Measurements from ENCODE around the gene ALDOB. TPM values are rescaled to one million over a fixed set of nuclear protein-coding genes. Genes with fewer than 3 reads are reported as not detected.

The ALDOB gene
- 10 to 100 TPM; 23.4 to 86.6 TPM for total RNA-seq

- peaks cover 65% of the 10 kb centered on the region for H3K4me1 ChIP-seq
- H3K36me3 ChIP-seq (replicated peaks in 1 of 2; ENCODE audit: insufficient read depth in 1 of 2, low read depth in 2 of 2): no peaks in the 10 kb centered on the region
- ATAC-seq: no peak
- intact Hi-C loops (cut with DNase I): no loop called here
- no peak within 1 kb of the TSS for H3K4me3 ChIP-seq
- DNase-seq: no peak
- peak within 1 kb of the TSS; percentile 17 to 86 (median 72) for H3K27ac ChIP-seq
- TF ChIP-seq CTCF (IDR thresholded peaks at IDR 0.05) (no peak), POLR2A (IDR thresholded peaks at IDR 0.05) (peak in 1 of 3 donors; percentile 50)
- WGBS, 2 donors: 52 to 58% methylated on average over 2 of the region's 2 CpGs
- H3K9me3 ChIP-seq: no peaks in the 10 kb centered on the region
- no peaks in the 10 kb centered on the region for H3K27me3 ChIP-seq
Observed at GRCh38 chr9:101435601-101436079, at the start of gene ALDOB. Gene ALDOB (minus strand): TSS chr9:101435774. CDS start chr9:101430887, 4,887 bp downstream.

GRCh38 chr9:101484046-101484445 lies 48.5 kb upstream of the ALDOB start:
- no peak overlapping the region for H3K4me3 ChIP-seq
- ATAC-seq: no peak
- WGBS, 2 donors: 77 to 100% methylated on average over 1 of the region's 1 CpG
- H3K9me3 ChIP-seq: no peaks in the 10 kb centered on the region
- intact Hi-C loops (cut with DNase I): no loop called here
- no peak overlapping the region for H3K27ac ChIP-seq
- no peaks in the 10 kb centered on the region for H3K27me3 ChIP-seq
- H3K36me3 ChIP-seq (replicated peaks in 1 of 2; ENCODE audit: insufficient read depth in 1 of 2, low read depth in 2 of 2): no peaks in the 10 kb centered on the region
- TF ChIP-seq CTCF (IDR thresholded peaks at IDR 0.05) (no peak), POLR2A (IDR thresholded peaks at IDR 0.05) (no peak)
- peaks cover 44% of the 10 kb centered on the region for H3K4me1 ChIP-seq
- DNase-seq: no peak

GRCh38 chr9:101481261-101481660 lies 45.7 kb upstream of the ALDOB start:
- 43 to 57% methylated on average over 1 of the region's 1 CpG for WGBS, 2 donors
- Histone ChIP-seq H3K27me3 (no peaks in the 10 kb centered on the region), H3K27ac (no peak overlapping the region), H3K36me3 (replicated peaks in 1 of 2; ENCODE audit: insufficient read depth in 1 of 2, low read depth in 2 of 2) (peaks cover 0 to 4% of the 10 kb centered on the region in 2 donors), H3K9me3 (no peaks in the 10 kb centered on the region), H3K4me1 (peaks cover 39% of the 10 kb centered on the region), H3K4me3 (no peak overlapping the region)
- ATAC-seq (no peak), DNase-seq (no peak)
- intact Hi-C loops (cut with DNase I): no loop called here
- TF ChIP-seq POLR2A (IDR thresholded peaks at IDR 0.05) (no peak), CTCF (IDR thresholded peaks at IDR 0.05) (no peak)

GRCh38 chr9:101480386-101480785 lies 44.8 kb upstream of the ALDOB start:
- Histone ChIP-seq H3K27me3 (no peaks in the 10 kb centered on the region), H3K9me3 (no peaks in the 10 kb centered on the region), H3K4me1 (peaks cover 39% of the 10 kb centered on the region), H3K4me3 (no peak overlapping the region), H3K27ac (peak overlapping the region in 1 of 4 donors; percentile 17), H3K36me3 (replicated peaks in 1 of 2; ENCODE audit: insufficient read depth in 1 of 2, low read depth in 2 of 2) (peaks cover 0 to 8% of the 10 kb centered on the region in 2 donors)
- no peak for TF ChIP-seq CTCF (IDR thresholded peaks at IDR 0.05)
- no peak for TF ChIP-seq POLR2A (IDR thresholded peaks at IDR 0.05)
- ATAC-seq (no peak), DNase-seq (no peak)
- intact Hi-C loops (cut with DNase I): no loop called here

GRCh38 chr9:101479338-101480030 lies 43.9 kb upstream of the ALDOB start:
- Histone ChIP-seq H3K9me3 (no peaks in the 10 kb centered on the region), H3K27ac (peak overlapping the region; percentile 1 to 25 (median 8)), H3K36me3 (replicated peaks in 1 of 2; ENCODE audit: insufficient read depth in 1 of 2, low read depth in 2 of 2) (peaks cover 0 to 8% of the 10 kb centered on the region in 2 donors), H3K27me3 (no peaks in the 10 kb centered on the region), H3K4me3 (no peak overlapping the region), H3K4me1 (peaks cover 39% of the 10 kb centered on the region)
- TF ChIP-seq POLR2A (IDR thresholded peaks at IDR 0.05) (no peak), CTCF (IDR thresholded peaks at IDR 0.05) (no peak)
- ATAC-seq: peak; percentile 85
- WGBS, 2 donors: 17 to 32% methylated on average over 4 of the region's 4 CpGs
- intact Hi-C loops (cut with DNase I): no loop called here
- peak; percentile 45 to 71 (median 60) for DNase-seq
